Muscle of arm (tissue), 14 donors: Measurements from ENCODE around the gene BRMS1. TPM values are rescaled to one million over a fixed set of nuclear protein-coding genes. Genes with fewer than 3 reads are reported as not detected.
A peak's percentile ranks its signal among the peaks of the same experiment; 100 is the strongest.
"Not testable (repeated sequence)": the region's sequence is repeated elsewhere in the genome, so short reads cannot be mapped to it uniquely, and the experiment has no call there.

Source experiments
- DNase-seq: peaks from one replicate; pipeline ENCODE4 v3.0.0-alpha.2; 2013
- long read RNA-seq, 11 donors: transcript quantifications; one replicate each; lab custom pipeline, GENCODE V29; 2026
- polyA plus RNA-seq, 12 donors: library from polyadenylated mRNA; unstranded; fragments of 120-200 nt; gene quantifications; one replicate each; pipeline ENCODE4 v1.2.1, GENCODE V29; 2013; ENCODE audit not compliant: insufficient read length in 12 of 12

The BRMS1 gene, protein sequence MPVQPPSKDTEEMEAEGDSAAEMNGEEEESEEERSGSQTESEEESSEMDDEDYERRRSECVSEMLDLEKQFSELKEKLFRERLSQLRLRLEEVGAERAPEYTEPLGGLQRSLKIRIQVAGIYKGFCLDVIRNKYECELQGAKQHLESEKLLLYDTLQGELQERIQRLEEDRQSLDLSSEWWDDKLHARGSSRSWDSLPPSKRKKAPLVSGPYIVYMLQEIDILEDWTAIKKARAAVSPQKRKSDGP
- 10 to 100 TPM in 11 of 12 donors, not detected in 1; 14.7 to 28.4 (median 19.2) TPM for polyA plus RNA-seq
- long read RNA-seq, donor 1, transcript BRMS1-202 (10 exons, 1,363 nt), result minor isoform, 5 of 14 reads
- long read RNA-seq, donor 1, transcript BRMS1-201 (10 exons, 1,445 nt), result major isoform, 9 of 14 reads
- long read RNA-seq, donor 1, partial matches to known transcripts, result 0 of 14 reads
- long read RNA-seq, donor 1, other reads (novel, unspliced or antisense), result 0 of 14 reads
- long read RNA-seq, donor 2, partial matches to known transcripts, result 0 of 3 reads
- long read RNA-seq, donor 2, other reads (novel, unspliced or antisense), result 0 of 3 reads
- long read RNA-seq, donor 3, partial matches to known transcripts, result 0 of 4 reads
- long read RNA-seq, donor 3, other reads (novel, unspliced or antisense), result 0 of 4 reads
- long read RNA-seq, donor 4, partial matches to known transcripts, result 0 of 3 reads
- long read RNA-seq, donor 4, other reads (novel, unspliced or antisense), result 0 of 3 reads
- long read RNA-seq, donor 5, result 0 reads
- long read RNA-seq, donor 6, partial matches to known transcripts, result 0 of 4 reads
- long read RNA-seq, donor 6, other reads (novel, unspliced or antisense), result 0 of 4 reads
- long read RNA-seq, donor 7, partial matches to known transcripts, result 0 of 4 reads
- long read RNA-seq, donor 7, other reads (novel, unspliced or antisense), result 0 of 4 reads
- long read RNA-seq, donor 8, transcript BRMS1-201 (10 exons, 1,445 nt), result major isoform, 7 of 7 reads
- long read RNA-seq, donor 8, partial matches to known transcripts, result 0 of 7 reads
- long read RNA-seq, donor 8, other reads (novel, unspliced or antisense), result 0 of 7 reads
- long read RNA-seq, donor 9, transcript BRMS1-201 (10 exons, 1,445 nt), result major isoform, 6 of 6 reads
- long read RNA-seq, donor 9, partial matches to known transcripts, result 0 of 6 reads
- long read RNA-seq, donor 9, other reads (novel, unspliced or antisense), result 0 of 6 reads
- long read RNA-seq, donor 10, transcript BRMS1-201 (10 exons, 1,445 nt), result major isoform, 7 of 10 reads
- long read RNA-seq, donor 10, partial matches to known transcripts, result 0 of 10 reads
- long read RNA-seq, donor 10, other reads (novel, unspliced or antisense), result 0 of 10 reads
- long read RNA-seq, donor 11, partial matches to known transcripts, result 0 of 3 reads
- long read RNA-seq, donor 11, other reads (novel, unspliced or antisense), result 0 of 3 reads

DNA sequence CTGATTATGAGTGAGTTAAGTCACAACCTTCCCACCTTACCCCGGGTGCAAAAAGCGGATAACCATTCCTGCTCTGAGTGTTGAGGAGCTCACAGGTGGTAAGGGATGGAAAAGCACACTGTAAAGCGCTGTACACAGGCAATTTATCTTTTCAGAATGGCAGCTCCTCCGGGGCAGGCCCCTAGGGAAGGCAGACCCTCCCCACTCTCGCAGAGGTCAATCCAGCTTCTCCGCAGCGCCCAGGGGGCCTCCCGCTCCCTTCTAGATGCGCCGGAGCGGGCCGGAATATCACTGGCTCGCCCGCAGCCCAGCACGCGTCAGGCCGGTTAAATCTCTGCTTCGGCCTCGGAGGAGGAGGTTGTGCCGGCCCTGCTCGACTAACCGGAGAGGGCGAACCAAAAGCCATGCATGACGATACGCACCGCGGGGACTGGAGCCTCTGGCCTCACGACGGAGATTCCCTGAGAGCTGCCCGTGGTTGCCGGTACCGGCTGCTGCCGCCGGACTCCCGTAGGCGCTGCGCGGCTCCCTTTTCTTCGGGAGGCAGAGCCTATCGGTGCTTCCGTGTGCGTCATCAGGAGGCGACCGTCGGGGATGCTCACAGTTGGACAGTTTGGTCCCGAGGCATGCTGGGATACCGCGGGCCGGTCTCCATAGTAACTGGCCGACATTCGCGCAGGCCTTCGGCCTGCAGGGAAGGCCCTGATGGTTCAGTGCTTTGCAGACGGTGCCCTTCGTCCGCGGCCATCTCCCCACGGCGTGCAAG, at the start of gene BRMS1:
Gene BRMS1, minus strand, starts transcription at position 555 of the 766 bp plus-strand sequence. CDS start 2,870 bp downstream, outside the sequence.
- DNase-seq, result peak; percentile 98

DNA sequence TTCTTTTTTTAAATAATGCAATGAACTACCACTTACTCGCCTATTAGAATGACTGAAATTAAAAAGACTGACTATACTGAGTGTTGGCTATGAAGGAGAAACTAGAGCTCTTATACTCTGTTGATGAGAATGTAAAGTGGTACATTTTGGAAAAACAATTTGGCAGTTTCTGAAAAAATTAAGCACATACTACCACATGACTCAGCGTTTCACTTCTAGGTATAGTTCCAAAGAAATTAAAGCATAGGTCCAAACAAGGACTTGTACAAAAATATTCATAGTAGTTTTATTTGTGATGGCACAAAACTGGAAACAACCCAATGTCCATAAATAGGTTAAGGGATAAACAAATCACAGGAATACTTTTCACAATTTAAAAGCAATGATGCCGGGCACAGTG, 49.0 kb upstream of the BRMS1 start:
- DNase-seq, result no peak

- DNase-seq, result no peak
Measured at GRCh38 chr11:66391322-66391721, 46.4 kb upstream of the BRMS1 start.

- no peak for DNase-seq
Measured at GRCh38 chr11:66388780-66389386, 44.0 kb upstream of the BRMS1 start.

GRCh38 chr11:66386171-66387069, 41.5 kb upstream of the BRMS1 start:
- peak; percentile 76 for DNase-seq

DNA sequence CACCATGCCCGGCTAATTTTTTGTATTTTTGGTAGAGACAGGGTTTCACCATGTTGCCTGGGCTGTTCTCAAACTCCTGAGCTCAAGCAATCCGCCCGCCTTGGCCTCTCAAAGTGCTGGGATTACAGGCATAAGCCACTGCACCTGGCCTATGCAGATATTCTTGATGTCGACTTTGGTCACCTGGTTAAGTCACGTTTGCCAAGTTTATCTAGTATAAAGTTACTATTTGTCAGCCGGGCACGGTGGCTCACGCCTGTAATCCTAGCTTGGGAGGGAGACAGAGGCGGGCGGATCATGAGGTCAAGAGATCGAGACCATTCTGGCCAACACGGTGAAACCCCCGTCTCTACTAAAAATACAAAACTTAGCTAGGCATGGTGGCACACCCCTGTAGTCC, 39.4 kb upstream of the BRMS1 start:
- not testable (repeated sequence) for DNase-seq

DNA sequence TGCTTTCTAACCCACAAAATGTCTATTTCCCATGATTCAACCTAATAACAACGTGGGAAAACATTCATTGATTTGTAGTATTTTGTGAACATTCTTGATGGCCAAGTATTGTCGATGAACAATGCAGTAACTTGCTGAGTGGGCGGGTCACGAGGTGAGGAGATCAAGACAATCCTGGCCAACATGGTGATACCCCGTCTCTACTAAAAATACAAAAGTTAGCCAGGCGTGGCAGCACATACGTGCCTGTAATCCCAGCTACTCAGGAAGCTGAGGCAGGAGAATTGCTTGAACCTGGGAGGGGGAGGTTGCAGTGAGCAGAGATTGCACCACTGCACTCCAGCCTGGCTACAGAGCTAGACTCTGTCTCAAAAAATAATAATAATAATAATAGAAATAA, 35.4 kb upstream of the BRMS1 start:
- DNase-seq, result not testable (repeated sequence)

DNA sequence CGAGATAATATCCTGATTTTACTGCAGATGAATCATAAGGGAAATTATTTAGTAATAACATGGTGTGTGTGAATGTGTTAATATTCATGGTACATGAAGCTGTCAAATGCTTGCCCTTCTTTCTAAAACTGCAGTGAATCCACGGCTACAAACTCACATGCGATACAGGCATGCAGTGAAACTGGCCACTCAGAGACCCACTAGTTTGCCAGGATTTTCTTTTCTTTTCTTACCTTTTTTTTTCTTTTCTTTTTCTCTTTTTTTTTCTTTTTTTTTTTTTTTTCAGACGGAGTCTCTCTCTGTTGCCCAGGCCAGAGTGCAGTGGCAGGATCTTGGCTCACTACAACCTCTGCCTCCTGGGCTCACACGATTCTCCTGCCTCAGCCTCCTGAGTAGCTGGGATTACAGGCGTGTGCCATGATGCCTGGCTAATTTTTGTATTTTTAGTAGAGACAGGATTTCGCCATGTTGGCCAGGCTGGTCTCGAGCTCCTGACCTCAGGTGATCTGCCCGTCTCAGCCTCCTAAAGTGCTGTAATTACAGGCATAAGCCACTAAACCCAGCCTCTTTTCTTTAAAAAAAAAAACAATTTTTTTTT, 28.9 kb upstream of the BRMS1 start:
- not testable (repeated sequence) for DNase-seq

DNA sequence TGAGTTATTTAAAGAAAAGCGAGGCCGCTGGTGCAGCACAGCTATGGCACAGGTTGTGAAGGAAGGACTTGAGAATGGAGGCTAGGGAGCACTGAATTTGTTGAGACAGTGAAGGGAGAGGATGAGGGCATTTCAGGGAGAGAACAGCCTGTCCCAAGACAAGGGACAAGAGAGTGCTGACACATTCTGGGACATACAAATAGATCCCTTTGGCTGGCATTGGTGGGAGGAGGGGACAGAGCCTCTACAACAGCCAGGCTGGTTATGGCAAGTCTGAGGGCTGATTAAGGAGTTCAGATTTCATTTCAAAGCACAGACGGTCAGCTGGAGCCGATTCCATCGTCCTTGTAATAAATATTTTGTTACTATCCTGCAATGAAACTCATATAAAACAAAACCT, 28.4 kb upstream of the BRMS1 start:
- DNase-seq, result no peak

GRCh38 chr11:66371627-66372415, 26.9 kb upstream of the BRMS1 start, which contains the start of gene SLC29A2:
SLC29A2 (minus strand) TSS chr11:66371760; CDS start chr11:66371591, 169 bp downstream.
- no peak for DNase-seq

GRCh38 chr11:66369073-66369894, 24.4 kb upstream of the BRMS1 start:
- DNase-seq, result no peak

DNA sequence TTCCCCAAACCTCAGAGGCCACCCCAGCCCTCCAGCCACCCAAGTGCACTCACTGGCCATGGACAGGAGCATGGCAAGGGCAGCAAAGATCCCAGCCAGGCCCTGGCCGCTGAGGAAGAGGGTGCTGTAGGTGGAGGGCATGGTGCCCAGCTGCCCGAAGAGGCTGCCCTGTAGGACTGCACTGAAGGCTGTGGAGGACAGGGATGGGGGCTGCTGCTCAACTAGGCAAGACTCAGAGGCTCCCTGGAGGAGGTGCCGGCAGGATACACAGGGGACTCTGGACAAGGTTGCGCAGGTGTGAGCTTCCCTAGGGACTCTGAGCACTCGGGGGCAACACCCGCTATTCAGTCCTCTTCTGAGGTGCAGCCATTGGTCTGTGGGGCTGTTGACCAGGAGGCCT, 23.6 kb upstream of the BRMS1 start:
- no peak for DNase-seq

GRCh38 chr11:66367561-66368312, 22.8 kb upstream of the BRMS1 start:
- no peak for DNase-seq

GRCh38 chr11:66366844-66367477, 22.1 kb upstream of the BRMS1 start:
- DNase-seq, result no peak
